Epithelial cell of alveolus of lung (primary cell): Measurements from ENCODE around the gene CCDC172. TPM values are rescaled to one million over a fixed set of nuclear protein-coding genes. Genes with fewer than 3 reads are reported as not detected.

Experiments
- total RNA-seq: library from RNA; depleted of rRNA; stranded (reverse); fragments of >200 nt; gene quantifications from 2 replicates; pipeline ENCODE4 v1.2.1, GENCODE V29; 2015

CCDC172 gene
- not detected in 2 replicates for total RNA-seq

DNA sequence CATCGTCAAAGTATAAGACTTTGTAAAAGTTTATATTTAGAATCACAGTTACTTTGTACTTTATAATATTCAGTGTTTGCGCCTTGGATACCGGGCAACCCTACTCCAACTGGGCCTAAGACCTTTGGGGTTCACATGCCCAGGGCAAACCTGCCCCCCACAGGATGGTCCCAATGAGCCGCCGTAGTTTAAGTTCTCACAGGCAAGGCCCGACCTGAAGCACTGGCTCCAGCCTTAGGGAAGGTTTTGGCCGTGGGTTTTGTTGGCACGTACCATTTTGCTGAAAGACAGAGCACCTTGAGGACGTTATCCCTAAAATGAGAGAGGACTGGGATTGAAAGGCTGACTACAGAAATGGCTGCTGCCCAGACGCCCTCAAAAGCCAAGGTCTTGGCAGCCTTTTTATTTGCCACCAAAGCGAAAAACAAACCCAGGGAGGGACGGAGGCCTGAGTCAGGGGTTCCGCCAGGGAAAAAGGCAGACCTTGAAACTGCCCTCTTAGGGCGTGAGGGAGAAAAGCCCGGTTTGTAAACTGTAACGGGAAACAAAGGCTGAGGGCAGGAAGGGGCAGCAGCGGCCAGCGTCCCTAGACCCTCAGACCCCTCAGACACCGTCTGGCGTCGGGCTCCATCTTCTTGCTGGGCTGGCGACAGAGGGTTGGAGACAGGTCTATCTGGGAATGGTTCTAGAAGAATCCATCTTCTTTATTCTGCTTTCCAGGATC lies at the start of gene CCDC172:
Gene CCDC172 (plus strand): TSS at position 222 of the 724 bp plus-strand sequence. CDS start 564 bp downstream, outside the sequence.

DNA sequence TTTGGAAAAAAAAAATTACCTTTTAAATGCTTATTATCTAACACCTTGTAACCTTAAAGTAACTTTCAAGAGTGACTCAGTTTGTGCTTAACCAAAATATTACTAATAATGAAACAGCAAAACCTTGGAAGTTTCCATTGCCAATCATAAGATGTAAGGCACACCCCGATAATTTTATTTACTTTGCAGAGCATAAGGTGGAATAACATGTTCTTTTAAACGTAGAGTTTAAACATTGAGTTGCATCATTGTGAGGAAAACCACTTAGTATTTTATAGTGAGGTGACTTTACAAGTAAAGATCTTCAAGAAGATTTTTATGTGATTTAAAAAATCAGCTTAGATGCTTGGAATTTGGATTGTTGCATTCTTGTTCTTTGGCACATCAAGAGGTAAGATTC lies 103.4 kb downstream of the CCDC172 start, which contains the start of gene PNLIPRP3:
Gene PNLIPRP3 (plus strand): TSS at position 177 of the 400 bp plus-strand sequence. CDS start 166 bp downstream, at position 343.

Other genes starting within 250 kb of the CCDC172 start
- 3.9 and 5.2 TPM in 2 replicates for gene GFRA1, start 51.2 kb upstream of the CCDC172 start, total RNA-seq
- gene PNLIPRP3, start 103.4 kb downstream of the CCDC172 start, total RNA-seq, result under 0.01 TPM in 1 of 2 replicates, not detected in the other
- not detected in 2 replicates for gene PNLIP, start 221.5 kb downstream of the CCDC172 start, total RNA-seq